ENCODE measurements around the gene DPP8. TPM values are rescaled to one million over a fixed set of nuclear protein-coding genes. Genes with fewer than 3 reads are reported as not detected.
A peak's percentile ranks its signal among the peaks of the same experiment; 100 is the strongest.

The DPP8 gene
- total and polyA plus RNA-seq, 2 donors (not counting 1 experiment from before 2014, with no cell fraction given), result 29.9 to 45.4 TPM

GRCh38 chr15:65408324-65409035 is 109.0 kb downstream of the DPP8 start:
- Histone ChIP-seq H3K27ac (ENCODE audit: insufficient read depth, low read length) (peak overlapping the region; percentile 65), H3K4me3 (replicated peaks in 1 of 4; ENCODE audit: control extremely low read depth in 1 of 4, insufficient read depth in 1 of 4, low read depth in 3 of 4, low read length in 4 of 4) (no peak overlapping the region)

DNA sequence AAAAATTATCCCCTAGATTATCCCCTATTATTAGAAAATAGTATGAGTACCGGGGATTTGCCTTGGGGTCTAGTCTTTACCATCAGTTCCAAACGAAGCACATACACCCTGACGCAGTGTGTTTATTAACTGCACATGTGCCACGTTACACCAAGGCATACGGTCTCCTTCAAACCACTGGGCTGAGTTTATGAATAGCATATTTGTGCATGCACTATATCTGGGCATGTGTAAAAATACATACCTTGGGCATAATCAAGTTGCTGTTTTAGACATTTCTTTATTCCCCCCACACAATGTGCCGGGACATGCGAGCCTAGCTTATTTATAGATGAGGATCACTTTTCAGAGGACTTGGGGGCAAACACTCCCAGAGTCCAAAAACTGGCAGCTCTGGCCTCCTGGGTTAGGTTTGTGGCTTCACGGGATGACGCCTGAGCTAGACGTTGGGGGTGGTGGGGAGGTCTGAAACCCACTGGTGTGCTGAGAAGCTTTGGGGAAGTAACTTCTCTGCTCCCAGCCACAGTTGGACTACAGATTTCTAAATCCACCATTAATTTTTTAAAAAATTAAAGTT is 111.0 kb downstream of the DPP8 start:
- Histone ChIP-seq H2AFZ (ENCODE audit: low read length) (no peak overlapping the region), H3K4me3 (replicated peaks in 1 of 4; ENCODE audit: control extremely low read depth in 1 of 4, insufficient read depth in 1 of 4, low read depth in 3 of 4, low read length in 4 of 4) (no peak overlapping the region), H3K27me3 (ENCODE audit: control insufficient read depth, insufficient read depth, low read length) (no peaks in the 10 kb centered on the region), H3K4me1 (ENCODE audit: control insufficient read depth, extremely low read depth, insufficient read depth, low read length) (peaks cover 8% of the 10 kb centered on the region), H3K4me2 (ENCODE audit: extremely low read depth, insufficient read depth, low read length) (no peak overlapping the region), H4K20me1 (ENCODE audit: control insufficient read depth, extremely low read depth, insufficient read depth, low read length) (no peaks in the 10 kb centered on the region), H3K27ac (ENCODE audit: insufficient read depth, low read length) (no peak overlapping the region), H3K36me3 (ENCODE audit: control insufficient read depth, insufficient read depth, low read length) (no peaks in the 10 kb centered on the region), H3K9me3 (ENCODE audit: control insufficient read depth, insufficient read depth, low read depth, low read length) (no peaks in the 10 kb centered on the region), H3K9ac (ENCODE audit: insufficient read depth, low read length) (no peak overlapping the region), H3K79me2 (ENCODE audit: control insufficient read depth, insufficient read depth, low read length) (no peaks in the 10 kb centered on the region)
- TF ChIP-seq EZH2 (IDR thresholded peaks at IDR 0.05; ENCODE audit: low read length, missing control alignments), result no peak
- no peak for TF ChIP-seq CTCF (conservative IDR thresholded peaks at IDR 0.05 in 1 of 2, IDR thresholded peaks at IDR 0.05 in 1 of 2; ENCODE audit: low read depth in 1 of 2, low read length in 2 of 2)
- no peak for DNase-seq (ENCODE audit: low read depth in 2 of 2)

More at GRCh38 chr15:65408324-65409035, 109.0 kb downstream of the DPP8 start:
- Histone ChIP-seq H4K20me1 (ENCODE audit: control insufficient read depth, extremely low read depth, insufficient read depth, low read length) (no peaks in the 10 kb centered on the region), H3K9me3 (ENCODE audit: control insufficient read depth, insufficient read depth, low read depth, low read length) (no peaks in the 10 kb centered on the region), H3K9ac (ENCODE audit: insufficient read depth, low read length) (no peak overlapping the region), H3K27me3 (ENCODE audit: control insufficient read depth, insufficient read depth, low read length) (no peaks in the 10 kb centered on the region), H3K36me3 (ENCODE audit: control insufficient read depth, insufficient read depth, low read length) (no peaks in the 10 kb centered on the region), H3K4me1 (ENCODE audit: control insufficient read depth, extremely low read depth, insufficient read depth, low read length) (peaks cover 8% of the 10 kb centered on the region), H3K4me2 (ENCODE audit: extremely low read depth, insufficient read depth, low read length) (no peak overlapping the region), H2AFZ (ENCODE audit: low read length) (no peak overlapping the region), H3K79me2 (ENCODE audit: control insufficient read depth, insufficient read depth, low read length) (no peaks in the 10 kb centered on the region)
- TF ChIP-seq EZH2 (IDR thresholded peaks at IDR 0.05; ENCODE audit: low read length, missing control alignments) (no peak), CTCF (conservative IDR thresholded peaks at IDR 0.05 in 1 of 2, IDR thresholded peaks at IDR 0.05 in 1 of 2; ENCODE audit: low read depth in 1 of 2, low read length in 2 of 2) (no peak)
- DNase-seq (ENCODE audit: low read depth in 2 of 2), result peak in 1 of 2 donors; percentile 70

GRCh38 chr15:65405791-65406423 is 111.6 kb downstream of the DPP8 start:
- H3K79me2 ChIP-seq (ENCODE audit: control insufficient read depth, insufficient read depth, low read length), result no peaks in the 10 kb centered on the region
- H3K36me3 ChIP-seq (ENCODE audit: control insufficient read depth, insufficient read depth, low read length), result no peaks in the 10 kb centered on the region
- no peak overlapping the region for H3K4me2 ChIP-seq (ENCODE audit: extremely low read depth, insufficient read depth, low read length)
- no peak overlapping the region for H3K27ac ChIP-seq (ENCODE audit: insufficient read depth, low read length)
- H3K4me3 ChIP-seq (replicated peaks in 1 of 4; ENCODE audit: control extremely low read depth in 1 of 4, insufficient read depth in 1 of 4, low read depth in 3 of 4, low read length in 4 of 4), result no peak overlapping the region
- H4K20me1 ChIP-seq (ENCODE audit: control insufficient read depth, extremely low read depth, insufficient read depth, low read length), result no peaks in the 10 kb centered on the region
- TF ChIP-seq CTCF (conservative IDR thresholded peaks at IDR 0.05 in 1 of 2, IDR thresholded peaks at IDR 0.05 in 1 of 2; ENCODE audit: low read depth in 1 of 2, low read length in 2 of 2), result no peak
- TF ChIP-seq EZH2 (IDR thresholded peaks at IDR 0.05; ENCODE audit: low read length, missing control alignments), result no peak
- H3K9ac ChIP-seq (ENCODE audit: insufficient read depth, low read length), result no peak overlapping the region
- no peaks in the 10 kb centered on the region for H3K27me3 ChIP-seq (ENCODE audit: control insufficient read depth, insufficient read depth, low read length)
- peaks cover 11% of the 10 kb centered on the region for H3K4me1 ChIP-seq (ENCODE audit: control insufficient read depth, extremely low read depth, insufficient read depth, low read length)
- no peak for DNase-seq (ENCODE audit: low read depth in 2 of 2)
- H3K9me3 ChIP-seq (ENCODE audit: control insufficient read depth, insufficient read depth, low read depth, low read length), result no peaks in the 10 kb centered on the region
- no peak overlapping the region for H2AFZ ChIP-seq (ENCODE audit: low read length)
